ENCODE measurements around the gene B3GALT2.
A peak's percentile ranks its signal among the peaks of the same experiment; 100 is the strongest.

Gene B3GALT2

GRCh38 chr1:193184776-193185175 is 1.6 kb downstream of the B3GALT2 start:
- in situ Hi-C loops (cut with MboI; ENCODE audit: low pct_unique_long_range_greater_than_20kb, low sequenced_read_pairs, unreplicated experiment) = no loop called here
- no peak for TF ChIP-seq CTCF (IDR thresholded peaks at IDR 0.05; ENCODE audit: extremely low read depth, insufficient read depth, missing control alignments)
- DNase-seq (ENCODE audit: low spot score) = no peak

- DNase-seq (ENCODE audit: low spot score) = peak; percentile 25
- TF ChIP-seq CTCF (IDR thresholded peaks at IDR 0.05; ENCODE audit: extremely low read depth, insufficient read depth, missing control alignments) = peak; percentile 76
- in situ Hi-C loops (cut with MboI; ENCODE audit: low pct_unique_long_range_greater_than_20kb, low sequenced_read_pairs, unreplicated experiment) = no loop called here
Observed at GRCh38 chr1:193183019-193183627, 3.3 kb downstream of the B3GALT2 start.

DNA sequence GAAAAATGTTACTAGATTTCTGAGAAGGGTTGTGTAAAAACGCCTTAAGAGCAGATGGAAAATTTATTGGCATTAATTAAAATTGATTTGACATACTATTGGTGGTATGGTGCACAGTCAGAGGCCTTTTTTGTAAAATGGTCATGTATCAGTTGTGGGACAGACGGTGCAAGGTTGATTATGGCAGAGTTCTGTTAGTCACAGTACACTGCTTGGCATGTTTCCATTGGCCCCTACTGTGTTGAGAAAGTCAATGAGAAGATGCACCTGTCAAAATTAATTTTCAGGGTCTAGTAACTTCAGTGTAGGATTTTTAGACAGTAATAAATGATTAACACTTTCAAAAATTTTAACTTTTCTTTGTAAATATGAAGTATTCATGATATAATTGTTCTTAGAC is 4.4 kb downstream of the B3GALT2 start:
- DNase-seq (ENCODE audit: low spot score) = no peak
- TF ChIP-seq CTCF (IDR thresholded peaks at IDR 0.05; ENCODE audit: extremely low read depth, insufficient read depth, missing control alignments) = no peak
- in situ Hi-C loops (cut with MboI; ENCODE audit: low pct_unique_long_range_greater_than_20kb, low sequenced_read_pairs, unreplicated experiment) = no loop called here

DNA sequence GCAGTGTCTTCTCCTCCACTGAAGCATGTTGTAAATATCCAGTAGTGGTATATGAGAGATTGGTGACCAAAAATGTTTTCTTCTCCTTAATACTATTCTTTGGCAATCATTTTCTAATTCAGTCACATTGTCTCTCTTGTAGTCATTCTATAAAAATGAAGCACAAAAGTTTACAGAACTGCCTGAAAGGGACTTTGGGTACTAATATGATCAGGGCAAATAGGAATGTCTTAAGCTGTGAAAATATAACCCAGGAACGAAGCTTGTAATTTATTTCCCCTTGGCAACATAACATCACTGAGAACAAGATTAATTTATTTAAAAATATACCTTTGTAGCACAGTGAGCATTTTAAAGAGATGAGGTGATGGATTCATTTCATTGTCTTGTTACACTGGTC is 4.9 kb downstream of the B3GALT2 start:
- in situ Hi-C loops (cut with MboI; ENCODE audit: low pct_unique_long_range_greater_than_20kb, low sequenced_read_pairs, unreplicated experiment) = no loop called here
- no peak for DNase-seq (ENCODE audit: low spot score)
- TF ChIP-seq CTCF (IDR thresholded peaks at IDR 0.05; ENCODE audit: extremely low read depth, insufficient read depth, missing control alignments) = no peak

DNA sequence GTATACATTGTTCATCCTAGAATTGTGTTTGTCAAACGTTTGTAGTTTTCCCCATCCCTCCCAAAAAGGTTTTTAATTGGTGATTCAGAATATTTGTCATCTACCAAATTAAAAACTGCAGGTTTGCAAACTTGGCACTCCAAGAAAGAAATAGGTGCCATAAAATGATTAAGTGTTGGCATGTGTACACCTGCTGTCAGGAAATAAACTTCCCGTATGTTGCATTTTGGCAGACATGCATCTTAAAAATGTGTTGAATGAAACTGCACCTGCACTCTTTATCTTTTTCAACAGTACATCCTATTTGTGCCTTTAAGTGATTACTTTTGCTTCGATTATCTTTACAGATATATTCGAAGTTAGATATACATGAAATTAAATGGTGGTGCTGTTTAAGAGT is 7.3 kb downstream of the B3GALT2 start:
- no peak for TF ChIP-seq CTCF (IDR thresholded peaks at IDR 0.05; ENCODE audit: extremely low read depth, insufficient read depth, missing control alignments)
- in situ Hi-C loops (cut with MboI; ENCODE audit: low pct_unique_long_range_greater_than_20kb, low sequenced_read_pairs, unreplicated experiment) = no loop called here
- no peak for DNase-seq (ENCODE audit: low spot score)

DNA sequence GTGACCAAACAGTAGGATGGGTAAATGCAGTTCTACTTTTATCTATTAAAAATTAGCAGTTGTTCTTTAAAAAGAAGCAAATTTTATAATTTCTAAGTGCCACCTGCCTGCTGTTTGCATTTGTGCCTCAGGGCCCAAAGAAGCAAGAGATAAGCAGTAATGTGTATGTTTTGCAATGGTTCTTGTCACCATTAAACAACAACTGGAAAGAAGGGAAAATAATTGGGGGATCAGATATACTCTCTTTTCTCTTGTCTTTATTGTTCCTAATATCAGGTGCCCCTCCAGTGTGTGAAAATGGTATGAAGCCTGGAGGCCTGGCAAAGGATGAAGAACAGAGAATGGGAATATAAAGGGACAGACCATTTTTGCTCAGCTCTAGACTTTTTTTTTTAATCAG is 9.6 kb downstream of the B3GALT2 start:
- no peak for DNase-seq (ENCODE audit: low spot score)
- in situ Hi-C loops (cut with MboI; ENCODE audit: low pct_unique_long_range_greater_than_20kb, low sequenced_read_pairs, unreplicated experiment) = no loop called here
- no peak for TF ChIP-seq CTCF (IDR thresholded peaks at IDR 0.05; ENCODE audit: extremely low read depth, insufficient read depth, missing control alignments)

- DNase-seq (ENCODE audit: low spot score) = no peak
- TF ChIP-seq CTCF (IDR thresholded peaks at IDR 0.05; ENCODE audit: extremely low read depth, insufficient read depth, missing control alignments) = no peak
- in situ Hi-C loops (cut with MboI; ENCODE audit: low pct_unique_long_range_greater_than_20kb, low sequenced_read_pairs, unreplicated experiment) = no loop called here
Observed at GRCh38 chr1:193176113-193176512, 10.3 kb downstream of the B3GALT2 start.
